ENCODE data around the gene ENPP3. TPM values are rescaled to one million over a fixed set of nuclear protein-coding genes. Genes with fewer than 3 reads are reported as not detected.

ENPP3 gene
- total and polyA plus RNA-seq, 2 experiments from 2014 or later: not detected

- H3K4me3 ChIP-seq: no peak overlapping the region
- peaks cover 4% of the 10 kb centered on the region; the same call in 1 of the 3 replicates for H3K9me3 Mint-ChIP-seq
- no peak overlapping the region for H3K4me3 Mint-ChIP-seq
- no peak overlapping the region for H3K27ac Mint-ChIP-seq
- H3K4me2 ChIP-seq: no peak overlapping the region
- H3K27me3 Mint-ChIP-seq (ENCODE audit: insufficient read depth, low read depth, poor library complexity): peaks cover 4% of the 10 kb centered on the region
- H3K79me2 ChIP-seq (replicated peaks; ENCODE audit: insufficient read depth): no peaks in the 10 kb centered on the region
- no peaks in the 10 kb centered on the region for H3K9me2 ChIP-seq (ENCODE audit: insufficient read depth)
- H3K27ac ChIP-seq (ENCODE audit: low read depth): no peak overlapping the region
- no peaks in the 10 kb centered on the region for H3K4me1 ChIP-seq (ENCODE audit: insufficient read depth)
- DNase-seq (ENCODE audit: low spot score) (no peak), ATAC-seq (no peak)
- H3K36me3 Mint-ChIP-seq (ENCODE audit: low read depth): peaks cover under 1% of the 10 kb centered on the region; the same call in 2 of the 3 replicates
- 0 out of 2 replicates have a peak overlapping the region, but pooled peaks have one; percentile 19 for H2AFZ ChIP-seq
- H3K4me1 Mint-ChIP-seq: 0 out of 3 replicates have a peak, but pooled peaks cover 7% of the 10 kb centered on the region
- H3K36me3 ChIP-seq (ENCODE audit: insufficient read depth): 0 out of 2 replicates have a peak, but pooled peaks cover 3% of the 10 kb centered on the region
- no peaks in the 10 kb centered on the region for H3K27me3 ChIP-seq (ENCODE audit: insufficient read depth)
- H4K20me1 ChIP-seq (replicated peaks; ENCODE audit: insufficient read depth): no peaks in the 10 kb centered on the region
- no peaks in the 10 kb centered on the region for H3F3A ChIP-seq (replicated peaks; ENCODE audit: low read depth)
- TF ChIP-seq JUNB (IDR thresholded peaks at IDR 0.05; ENCODE audit: unreplicated experiment) (no peak), EZH2 (IDR thresholded peaks at IDR 0.05; ENCODE audit: low read depth, unreplicated experiment) (no peak), CTCF (conservative IDR thresholded peaks at IDR 0.05; ENCODE audit: low read depth in 2 of 2) (no peak), ZNF331 (CRISPR knock-in tag; IDR thresholded peaks at IDR 0.05; ENCODE audit: low read depth) (no peak), STAT1 (IDR thresholded peaks at IDR 0.05; ENCODE audit: unreplicated experiment) (no peak), CREB1 (CRISPR knock-in tag; IDR thresholded peaks at IDR 0.05; ENCODE audit: low read depth) (no peak), POLR2AphosphoS5 (IDR thresholded peaks at IDR 0.05; ENCODE audit: low read depth) (no peak)
Observed at GRCh38 chr6:131731224-131731623, 94.1 kb downstream of the ENPP3 start.

- no peaks in the 10 kb centered on the region for H3K36me3 Mint-ChIP-seq (ENCODE audit: low read depth)
- TF ChIP-seq CTCF (conservative IDR thresholded peaks at IDR 0.05; ENCODE audit: low read depth in 2 of 2) (no peak), STAT1 (IDR thresholded peaks at IDR 0.05; ENCODE audit: unreplicated experiment) (no peak), EZH2phosphoT487 (IDR thresholded peaks at IDR 0.05; ENCODE audit: unreplicated experiment) (no peak), ZNF114 (CRISPR knock-in tag; IDR thresholded peaks at IDR 0.05) (no peak), ETS1 (IDR thresholded peaks at IDR 0.05) (no peak), CREB1 (CRISPR knock-in tag; IDR thresholded peaks at IDR 0.05; ENCODE audit: low read depth) (no peak), REST (IDR thresholded peaks at IDR 0.05; ENCODE audit: unreplicated experiment) (no peak), EZH2 (IDR thresholded peaks at IDR 0.05; ENCODE audit: low read depth, unreplicated experiment) (no peak), POLR2AphosphoS5 (IDR thresholded peaks at IDR 0.05; ENCODE audit: low read depth) (no peak), JUNB (IDR thresholded peaks at IDR 0.05; ENCODE audit: unreplicated experiment) (no peak), NANOG (IDR thresholded peaks at IDR 0.05; ENCODE audit: borderline replicate concordance) (no peak), ZNF331 (CRISPR knock-in tag; IDR thresholded peaks at IDR 0.05; ENCODE audit: low read depth) (no peak)
Observed at GRCh38 chr6:131733376-131734016, 96.4 kb downstream of the ENPP3 start.

More at GRCh38 chr6:131733376-131734016, 96.4 kb downstream of the ENPP3 start:
- Histone ChIP-seq H3K9me2 (ENCODE audit: insufficient read depth) (0 out of 2 replicates have a peak, but pooled peaks cover 3% of the 10 kb centered on the region), H3K4me3 (no peak overlapping the region), H3K27me3 (ENCODE audit: insufficient read depth) (no peaks in the 10 kb centered on the region), H3K4me1 (ENCODE audit: insufficient read depth) (no peaks in the 10 kb centered on the region), H2AFZ (peak overlapping the region; percentile 87), H3K27ac (ENCODE audit: low read depth) (no peak overlapping the region; the same call in 1 of the 2 replicates), H3K79me2 (replicated peaks; ENCODE audit: insufficient read depth) (no peaks in the 10 kb centered on the region), H3K4me2 (no peak overlapping the region), H4K20me1 (replicated peaks; ENCODE audit: insufficient read depth) (no peaks in the 10 kb centered on the region), H3K36me3 (ENCODE audit: insufficient read depth) (0 out of 2 replicates have a peak, but pooled peaks cover 3% of the 10 kb centered on the region), H3F3A (replicated peaks; ENCODE audit: low read depth) (no peaks in the 10 kb centered on the region)
- Mint-ChIP-seq H3K4me1 (0 out of 3 replicates have a peak, but pooled peaks cover 2% of the 10 kb centered on the region), H3K4me3 (no peak overlapping the region), H3K27me3 (ENCODE audit: insufficient read depth, low read depth, poor library complexity) (peaks cover 4% of the 10 kb centered on the region), H3K27ac (peak overlapping the region; percentile 46), H3K9me3 (no peaks in the 10 kb centered on the region)
- ATAC-seq (peak; percentile 67), DNase-seq (ENCODE audit: low spot score) (no peak)
